Neural cell (in vitro differentiated cells): ENCODE measurements around the gene LZTS3. TPM values are rescaled to one million over a fixed set of nuclear protein-coding genes. Genes with fewer than 3 reads are reported as not detected.

Experiments
- H2AFZ ChIP-seq: fragments of 200-600, 300-800 bp; sonication (generic), shearing (Covaris generic); 2 replicates; pipeline ENCODE4 v1.6.0; 2014; ENCODE audit warnings: low read depth, mild to moderate bottlenecking, antibody characterized with exemption, low read length, moderate library complexity
- H3F3A ChIP-seq: fragments of 200-600 bp; shearing (Covaris generic); 2 replicates; pipeline ENCODE4 v1.6.1; 2016; ENCODE audit warnings: mild to moderate bottlenecking, moderate library complexity, mixed read lengths, antibody characterized with exemption, low read length; ENCODE audit not compliant: insufficient read depth, poor library complexity, severe bottlenecking
- H3K27ac ChIP-seq: fragments of 200-600, 300-800 bp; sonication (generic), shearing (Covaris generic); 2 replicates; pipeline ENCODE4 v1.5.1; 2014; ENCODE audit warnings: mild to moderate bottlenecking, low read length, moderate library complexity
- H3K27me3 ChIP-seq: fragments of 300-800, 200-600 bp; sonication (generic), shearing (Covaris generic); 2 replicates; pipeline ENCODE4 v1.6.0; 2014; ENCODE audit warnings: mild to moderate bottlenecking, low read depth, low read length, moderate library complexity; ENCODE audit not compliant: insufficient read depth
- H3K36me3 ChIP-seq: fragments of 300-800, 200-600 bp; sonication (generic), shearing (Covaris generic); 2 replicates; pipeline ENCODE4 v1.5.1; 2014; ENCODE audit warnings: mild to moderate bottlenecking, antibody characterized with exemption, low read length, moderate library complexity; ENCODE audit not compliant: insufficient read depth
- H3K4me2 ChIP-seq: fragments of 300-800, 200-600 bp; sonication (generic), shearing (Covaris generic); 2 replicates; pipeline ENCODE4 v1.6.0; 2014; ENCODE audit warnings: mild to moderate bottlenecking, low read length
- H3K4me3 ChIP-seq: fragments of 300-800, 200-600 bp; sonication (generic), shearing (Covaris generic); 2 replicates; pipeline ENCODE4 v1.5.1; 2014; ENCODE audit warnings: mild to moderate bottlenecking, low read length, moderate library complexity
- H3K79me2 ChIP-seq: fragments of 200-600 bp; shearing (Covaris generic); replicated peaks from 2 replicates; pipeline ENCODE4 v1.6.0; 2014; ENCODE audit warnings: mild to moderate bottlenecking, low read length, moderate library complexity; ENCODE audit not compliant: insufficient read depth
- H3K9ac ChIP-seq: fragments of 300-800, 200-600 bp; sonication (generic), shearing (Covaris generic); 2 replicates; pipeline ENCODE4 v1.6.1; 2016; ENCODE audit warnings: mild to moderate bottlenecking, low read length, mixed read lengths
- H3K9me2 ChIP-seq: fragments of 200-600 bp; shearing (Covaris generic); 2 replicates; pipeline ENCODE4 v1.6.1; 2016; ENCODE audit warnings: mild to moderate bottlenecking, low read length, mixed read lengths; ENCODE audit not compliant: insufficient read depth
- H3K9me3 ChIP-seq: fragments of 200-600, 300-800 bp; sonication (generic), shearing (Covaris generic); 2 replicates; pipeline ENCODE4 v1.6.1; 2016; ENCODE audit warnings: mild to moderate bottlenecking, mixed run types, low read length, moderate library complexity, mixed read lengths
- H4K20me1 ChIP-seq: fragments of 200-600 bp; shearing (Covaris generic); 2 replicates; pipeline ENCODE4 v1.6.1; 2016; ENCODE audit warnings: mild to moderate bottlenecking, mixed run types; ENCODE audit not compliant: insufficient read depth
- CTCF ChIP-seq: fragments of 450-650 bp; IDR thresholded peaks from 2 replicates; pipeline ENCODE4 v1.5.1; 2014; ENCODE audit warnings: antibody characterized with exemption, mild to moderate bottlenecking, moderate library complexity; ENCODE audit not compliant: poor library complexity, severe bottlenecking
- EP300 ChIP-seq: fragments of 450-650 bp; conservative IDR thresholded peaks from 2 replicates; pipeline ENCODE4 v1.6.1; 2014; ENCODE audit warnings: antibody characterized with exemption, mild to moderate bottlenecking, moderate library complexity; ENCODE audit not compliant: poor library complexity, severe bottlenecking
- EZH2 ChIP-seq: fragments of 200-600, 300-800 bp; shearing (Covaris generic), sonication (generic); IDR thresholded peaks from 2 replicates; pipeline ENCODE4 v1.6.1; 2014; ENCODE audit warnings: antibody characterized with exemption, low read length, borderline replicate concordance, mild to moderate bottlenecking; ENCODE audit not compliant: insufficient read depth, poor library complexity, severe bottlenecking
- MXI1 ChIP-seq: fragments of 450-650 bp; conservative IDR thresholded peaks from 2 replicates; pipeline ENCODE4 v1.6.1; 2014; ENCODE audit warnings: antibody characterized with exemption, mild to moderate bottlenecking; ENCODE audit not compliant: poor library complexity, severe bottlenecking
- POLR2AphosphoS5 ChIP-seq: IDR thresholded peaks from 2 replicates; pipeline ENCODE4 v1.6.1; 2012
- RAD21 ChIP-seq: fragments of 450-650 bp; conservative IDR thresholded peaks from 2 replicates; pipeline ENCODE4 v1.6.1; 2014; ENCODE audit warnings: antibody characterized with exemption, mild to moderate bottlenecking, moderate library complexity
- SMC3 ChIP-seq: fragments of 450-650 bp; conservative IDR thresholded peaks from 2 replicates; pipeline ENCODE4 v1.6.1; 2014; ENCODE audit warnings: antibody characterized with exemption, mild to moderate bottlenecking, moderate library complexity; ENCODE audit not compliant: poor library complexity
- TAF1 ChIP-seq: IDR thresholded peaks from 2 replicates; pipeline ENCODE4 v1.6.1; 2012; ENCODE audit warnings: low read depth
- polyA plus RNA-seq: library from polyadenylated mRNA; depleted of rRNA; stranded (reverse); fragments of >200 nt; gene quantifications from 2 replicates; pipeline ENCODE4 v1.2.3, GENCODE V29; 2014
- TF ChIP-seq, protein P1 (sequence below): IDR thresholded peaks from 2 replicates; pipeline ENCODE4 v1.6.1; 2012; ENCODE audit warnings: borderline replicate concordance

The LZTS3 gene
- polyA plus RNA-seq, 1 donor from 2014 or later, result 33.8 TPM

GRCh38 chr20:3208786-3209256 is 35.5 kb upstream of the LZTS3 start:
- Histone ChIP-seq H3K27ac (peak overlapping the region; percentile 70), H3K4me3 (peak overlapping the region; percentile 98), H3K36me3 (no peaks in the 10 kb centered on the region), H2AFZ (peak overlapping the region; percentile 95), H3K9me2 (no peaks in the 10 kb centered on the region), H4K20me1 (no peaks in the 10 kb centered on the region), H3K27me3 (no peaks in the 10 kb centered on the region), H3K9ac (peak overlapping the region; percentile 79), H3K79me2 (peaks cover 13% of the 10 kb centered on the region), H3F3A (no peaks in the 10 kb centered on the region), H3K4me2 (peak overlapping the region; percentile 92), H3K9me3 (no peaks in the 10 kb centered on the region)
- TF ChIP-seq POLR2AphosphoS5 (no peak), EZH2 (no peak), TAF1 (no peak), RAD21 (no peak), EP300 (no peak), MXI1 (no peak), CTCF (no peak), SMC3 (no peak)
- TF ChIP-seq, protein P1, sequence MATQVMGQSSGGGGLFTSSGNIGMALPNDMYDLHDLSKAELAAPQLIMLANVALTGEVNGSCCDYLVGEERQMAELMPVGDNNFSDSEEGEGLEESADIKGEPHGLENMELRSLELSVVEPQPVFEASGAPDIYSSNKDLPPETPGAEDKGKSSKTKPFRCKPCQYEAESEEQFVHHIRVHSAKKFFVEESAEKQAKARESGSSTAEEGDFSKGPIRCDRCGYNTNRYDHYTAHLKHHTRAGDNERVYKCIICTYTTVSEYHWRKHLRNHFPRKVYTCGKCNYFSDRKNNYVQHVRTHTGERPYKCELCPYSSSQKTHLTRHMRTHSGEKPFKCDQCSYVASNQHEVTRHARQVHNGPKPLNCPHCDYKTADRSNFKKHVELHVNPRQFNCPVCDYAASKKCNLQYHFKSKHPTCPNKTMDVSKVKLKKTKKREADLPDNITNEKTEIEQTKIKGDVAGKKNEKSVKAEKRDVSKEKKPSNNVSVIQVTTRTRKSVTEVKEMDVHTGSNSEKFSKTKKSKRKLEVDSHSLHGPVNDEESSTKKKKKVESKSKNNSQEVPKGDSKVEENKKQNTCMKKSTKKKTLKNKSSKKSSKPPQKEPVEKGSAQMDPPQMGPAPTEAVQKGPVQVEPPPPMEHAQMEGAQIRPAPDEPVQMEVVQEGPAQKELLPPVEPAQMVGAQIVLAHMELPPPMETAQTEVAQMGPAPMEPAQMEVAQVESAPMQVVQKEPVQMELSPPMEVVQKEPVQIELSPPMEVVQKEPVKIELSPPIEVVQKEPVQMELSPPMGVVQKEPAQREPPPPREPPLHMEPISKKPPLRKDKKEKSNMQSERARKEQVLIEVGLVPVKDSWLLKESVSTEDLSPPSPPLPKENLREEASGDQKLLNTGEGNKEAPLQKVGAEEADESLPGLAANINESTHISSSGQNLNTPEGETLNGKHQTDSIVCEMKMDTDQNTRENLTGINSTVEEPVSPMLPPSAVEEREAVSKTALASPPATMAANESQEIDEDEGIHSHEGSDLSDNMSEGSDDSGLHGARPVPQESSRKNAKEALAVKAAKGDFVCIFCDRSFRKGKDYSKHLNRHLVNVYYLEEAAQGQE, result no peak

GRCh38 chr20:3204124-3204794 is 30.9 kb upstream of the LZTS3 start, which contains the start of gene DDRGK1:
Gene DDRGK1, minus strand, starts transcription at chr20:3204682. Its CDS starts 55 bp downstream, at chr20:3204627.
- Histone ChIP-seq H3F3A (no peaks in the 10 kb centered on the region), H4K20me1 (no peaks in the 10 kb centered on the region), H3K4me3 (peak within 1 kb of the TSS; percentile 81), H3K9me3 (no peaks in the 10 kb centered on the region), H2AFZ (peak within 1 kb of the TSS; percentile 98), H3K27ac (peak within 1 kb of the TSS; percentile 89), H3K79me2 (peaks cover 18% of the 10 kb centered on the region), H3K9ac (peak within 1 kb of the TSS; percentile 86), H3K4me2 (peak within 1 kb of the TSS; percentile 95), H3K36me3 (no peaks in the 10 kb centered on the region), H3K9me2 (no peaks in the 10 kb centered on the region), H3K27me3 (no peaks in the 10 kb centered on the region)
- TF ChIP-seq MXI1 (peak; percentile 80), CTCF (no peak), EP300 (peak; percentile 43), EZH2 (no peak), TAF1 (no peak), POLR2AphosphoS5 (peak; percentile 82), RAD21 (no peak), SMC3 (no peak)
- TF ChIP-seq, protein P1, result peak; percentile 79
